Loucy (cell line): Measurements from ENCODE around the gene RSPO1.

ENCODE experiments used
- H2AFZ ChIP-seq: fragments of 200-600 bp; sonication (generic); 2 replicates; pipeline ENCODE4 v1.6.0; 2016; ENCODE audit warnings: antibody characterized with exemption, mild to moderate bottlenecking, low read length, moderate library complexity
- H3F3A ChIP-seq: fragments of 200-600 bp; 2 replicates; pipeline ENCODE4 v1.6.0; 2016; ENCODE audit warnings: antibody characterized with exemption, low read depth, mild to moderate bottlenecking
- H3K27me3 ChIP-seq: fragments of 200-600 bp; sonication (generic); 2 replicates; pipeline ENCODE4 v1.6.1; 2014; ENCODE audit warnings: low read length, mild to moderate bottlenecking; ENCODE audit not compliant: insufficient read depth, poor library complexity, severe bottlenecking
- H3K36me3 ChIP-seq: fragments of 200-600 bp; sonication (generic); 2 replicates; pipeline ENCODE4 v1.6.1; 2016; ENCODE audit warnings: low read length; ENCODE audit not compliant: insufficient read depth
- H3K4me1 ChIP-seq: fragments of 200-600 bp; sonication (generic); 2 replicates; pipeline ENCODE4 v1.5.1; 2014; ENCODE audit warnings: low read length, mild to moderate bottlenecking; ENCODE audit not compliant: insufficient read depth, poor library complexity, severe bottlenecking
- H3K4me2 ChIP-seq: fragments of 200-600 bp; sonication (generic); 2 replicates; pipeline ENCODE4 v1.6.0; 2014; ENCODE audit warnings: antibody characterized with exemption, low read length, low read depth, mild to moderate bottlenecking; ENCODE audit not compliant: poor library complexity, severe bottlenecking
- H3K4me3 ChIP-seq: fragments of 200-600 bp; sonication (generic); 2 replicates; pipeline ENCODE4 v1.5.1; 2014; ENCODE audit warnings: low read length, mild to moderate bottlenecking, mixed read lengths; ENCODE audit not compliant: poor library complexity, severe bottlenecking
- H3K79me2 ChIP-seq: fragments of 200-600 bp; sonication (generic); 2 replicates; pipeline ENCODE4 v1.6.1; 2014; ENCODE audit warnings: low read length; ENCODE audit not compliant: insufficient read depth
- H3K9ac ChIP-seq: fragments of 200-600 bp; sonication (generic); 2 replicates; pipeline ENCODE4 v1.6.0; 2014; ENCODE audit warnings: mild to moderate bottlenecking, low read depth, low read length, moderate library complexity; ENCODE audit not compliant: poor library complexity, severe bottlenecking
- H3K9me2 ChIP-seq: fragments of 200-600 bp; sonication (generic); replicated peaks from 2 replicates; pipeline ENCODE4 v1.6.1; 2016; ENCODE audit warnings: low read depth, low read length, mixed read lengths
- H3K9me3 ChIP-seq: fragments of 200-600 bp; sonication (generic); 2 replicates; pipeline ENCODE4 v1.6.1; 2014; ENCODE audit warnings: mild to moderate bottlenecking, antibody characterized with exemption, low read length, low read depth; ENCODE audit not compliant: insufficient read depth
- H4K20me1 ChIP-seq: fragments of 200-600 bp; sonication (generic); 2 replicates; pipeline ENCODE4 v1.6.0; 2014; ENCODE audit warnings: antibody characterized with exemption, low read length, mild to moderate bottlenecking; ENCODE audit not compliant: insufficient read depth, poor library complexity, severe bottlenecking
- CTCF ChIP-seq: fragments of 200-600 bp; sonication (generic); conservative IDR thresholded peaks from 2 replicates; pipeline ENCODE4 v1.5.1; 2014; ENCODE audit warnings: mild to moderate bottlenecking, antibody characterized with exemption, low read length
- EZH2phosphoT487 ChIP-seq: fragments of 200-600 bp; IDR thresholded peaks from 2 replicates; pipeline ENCODE4 v1.6.1; 2018; ENCODE audit warnings: antibody characterized with exemption, mild to moderate bottlenecking, moderate library complexity, borderline replicate concordance

RSPO1 gene

GRCh38 chr1:37680933-37681332, 46.2 kb upstream of the RSPO1 start:
- H3K4me1 ChIP-seq = no peaks in the 10 kb centered on the region
- no peaks in the 10 kb centered on the region; the same call in 1 of the 2 replicates for H3K36me3 ChIP-seq

GRCh38 chr1:37677808-37678207, 43.1 kb upstream of the RSPO1 start:
- H3K79me2 ChIP-seq = no peaks in the 10 kb centered on the region
- no peaks in the 10 kb centered on the region for H3K9me3 ChIP-seq
- no peaks in the 10 kb centered on the region for H4K20me1 ChIP-seq
- H3F3A ChIP-seq = no peaks in the 10 kb centered on the region
- H3K4me1 ChIP-seq = peaks cover 12% of the 10 kb centered on the region
- H3K9me2 ChIP-seq = no peaks in the 10 kb centered on the region
- no peak for TF ChIP-seq CTCF
- H3K36me3 ChIP-seq = no peaks in the 10 kb centered on the region; the same call in 1 of the 2 replicates
- H3K27me3 ChIP-seq = no peaks in the 10 kb centered on the region
- H2AFZ ChIP-seq = no peak overlapping the region
- no peak overlapping the region for H3K4me3 ChIP-seq
- H3K4me2 ChIP-seq = no peak overlapping the region
- no peak overlapping the region for H3K9ac ChIP-seq

More at GRCh38 chr1:37680933-37681332, 46.2 kb upstream of the RSPO1 start:
- Histone ChIP-seq H3K4me3 (no peak overlapping the region), H3K9me2 (no peaks in the 10 kb centered on the region), H3K4me2 (no peak overlapping the region), H3K79me2 (no peaks in the 10 kb centered on the region), H3F3A (no peaks in the 10 kb centered on the region), H3K9me3 (no peaks in the 10 kb centered on the region), H4K20me1 (no peaks in the 10 kb centered on the region), H3K9ac (no peak overlapping the region), H2AFZ (no peak overlapping the region), H3K27me3 (no peaks in the 10 kb centered on the region)
- TF ChIP-seq EZH2phosphoT487 = no peak
- no peak for TF ChIP-seq CTCF

- no peak overlapping the region for H3K4me3 ChIP-seq
- TF ChIP-seq CTCF (no peak), EZH2phosphoT487 (no peak)
- no peak overlapping the region for H3K9ac ChIP-seq
- no peaks in the 10 kb centered on the region for H3F3A ChIP-seq
- no peaks in the 10 kb centered on the region for H3K27me3 ChIP-seq
- no peaks in the 10 kb centered on the region for H3K9me3 ChIP-seq
- no peaks in the 10 kb centered on the region for H4K20me1 ChIP-seq
- H3K9me2 ChIP-seq = no peaks in the 10 kb centered on the region
- H2AFZ ChIP-seq = no peak overlapping the region
- no peaks in the 10 kb centered on the region for H3K36me3 ChIP-seq
- no peak overlapping the region for H3K4me2 ChIP-seq
- no peaks in the 10 kb centered on the region for H3K79me2 ChIP-seq
- peaks cover 12% of the 10 kb centered on the region for H3K4me1 ChIP-seq
Measured at GRCh38 chr1:37677143-37677439, 42.4 kb upstream of the RSPO1 start.
